Activated T-helper 1 cell treated with anti-CD3 and anti-CD28 coated beads, Interleukin-12 subunit alpha, Interleukin-12 subunit beta, Interleukin-2, Interleukin-4 antibody, amounts not matched to agents 30 ng/mL and 10 ng/mL and 1 ng/mL, durations not matched to agents 14 hours and 24 hours and 36 hours (primary cell): Measurements from ENCODE around the gene SEC14L5. TPM values are rescaled to one million over a fixed set of nuclear protein-coding genes. Genes with fewer than 3 reads are reported as not detected.
A peak's percentile ranks its signal among the peaks of the same experiment; 100 is the strongest.

Experiments used
- DNase-seq: peaks from one replicate; pipeline ENCODE4 v3.0.0; 2021; ENCODE audit warnings: low spot score
- H3K27ac Mint-ChIP-seq: one replicate; pipeline ENCODE4 v1.8.0; 2021; ENCODE audit warnings: mild to moderate bottlenecking, mixed read lengths
- H3K27me3 Mint-ChIP-seq: one replicate; pipeline ENCODE4 v1.8.0; 2022; ENCODE audit warnings: mild to moderate bottlenecking, moderate library complexity, mixed read lengths; ENCODE audit not compliant: insufficient read depth
- H3K36me3 Mint-ChIP-seq: one replicate; pipeline ENCODE4 v1.8.0; 2021; ENCODE audit warnings: low read depth, mixed read lengths
- H3K4me1 Mint-ChIP-seq: one replicate; pipeline ENCODE4 v1.8.0; 2021; ENCODE audit warnings: low read depth, mixed read lengths
- H3K4me3 Mint-ChIP-seq: one replicate; pipeline ENCODE4 v1.8.0; 2021; ENCODE audit warnings: mild to moderate bottlenecking, moderate library complexity, mixed read lengths
- H3K9me3 Mint-ChIP-seq: one replicate; pipeline ENCODE4 v1.8.0; 2021; ENCODE audit warnings: mixed read lengths
- intact Hi-C: fragments of 100-400 bp; cut with micrococcal nuclease; formaldehyde crosslinking; loops from one replicate; pipeline ENCODE4 v1.15.1; 2024
- total RNA-seq: library from RNA; stranded (reverse); gene quantifications from 2 replicates; pipeline ENCODE4 v1.2.3, GENCODE V29; 2022

SEC14L5 gene
- total RNA-seq, 1 donor from 2014 or later, result not detected

DNA sequence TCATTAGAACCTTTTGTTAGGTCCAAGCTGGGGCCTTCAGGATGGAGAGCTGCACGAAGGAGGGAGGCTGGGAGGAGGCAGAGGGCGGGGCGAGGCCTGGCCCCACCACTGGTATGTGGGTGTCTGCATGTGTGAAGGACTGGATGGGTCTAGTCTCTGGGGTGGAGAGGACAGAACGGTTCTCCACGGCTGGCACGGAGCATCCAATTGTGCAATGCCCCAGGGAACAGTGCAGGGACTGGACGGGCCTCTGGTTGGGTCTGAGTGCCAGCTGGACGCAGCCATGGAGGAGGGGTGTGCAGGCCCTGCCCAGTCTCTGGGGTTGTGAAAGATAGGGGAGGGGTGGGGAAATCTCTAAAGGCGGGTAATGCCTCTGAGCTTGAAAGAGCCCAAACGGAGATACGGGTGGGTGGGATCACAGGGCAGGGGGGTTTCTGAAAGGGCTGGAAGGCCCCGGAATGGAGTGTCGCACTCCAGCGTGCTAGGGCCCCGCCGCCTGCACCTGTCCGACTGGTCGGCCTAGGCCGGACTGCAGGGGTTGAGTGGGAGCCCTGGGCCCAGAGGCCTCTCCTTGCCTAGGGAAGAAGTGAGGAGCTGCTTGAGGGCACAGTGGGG lies 22.8 kb upstream of the SEC14L5 start:
- intact Hi-C loops, result no loop called here
- DNase-seq, result no peak
- H3K27ac Mint-ChIP-seq, result no peak overlapping the region
- H3K9me3 Mint-ChIP-seq, result no peaks in the 10 kb centered on the region
- peaks cover 1% of the 10 kb centered on the region for H3K36me3 Mint-ChIP-seq
- peak overlapping the region; percentile 22 for H3K4me3 Mint-ChIP-seq
- H3K4me1 Mint-ChIP-seq, result no peaks in the 10 kb centered on the region
- peaks cover 28% of the 10 kb centered on the region for H3K27me3 Mint-ChIP-seq

DNA sequence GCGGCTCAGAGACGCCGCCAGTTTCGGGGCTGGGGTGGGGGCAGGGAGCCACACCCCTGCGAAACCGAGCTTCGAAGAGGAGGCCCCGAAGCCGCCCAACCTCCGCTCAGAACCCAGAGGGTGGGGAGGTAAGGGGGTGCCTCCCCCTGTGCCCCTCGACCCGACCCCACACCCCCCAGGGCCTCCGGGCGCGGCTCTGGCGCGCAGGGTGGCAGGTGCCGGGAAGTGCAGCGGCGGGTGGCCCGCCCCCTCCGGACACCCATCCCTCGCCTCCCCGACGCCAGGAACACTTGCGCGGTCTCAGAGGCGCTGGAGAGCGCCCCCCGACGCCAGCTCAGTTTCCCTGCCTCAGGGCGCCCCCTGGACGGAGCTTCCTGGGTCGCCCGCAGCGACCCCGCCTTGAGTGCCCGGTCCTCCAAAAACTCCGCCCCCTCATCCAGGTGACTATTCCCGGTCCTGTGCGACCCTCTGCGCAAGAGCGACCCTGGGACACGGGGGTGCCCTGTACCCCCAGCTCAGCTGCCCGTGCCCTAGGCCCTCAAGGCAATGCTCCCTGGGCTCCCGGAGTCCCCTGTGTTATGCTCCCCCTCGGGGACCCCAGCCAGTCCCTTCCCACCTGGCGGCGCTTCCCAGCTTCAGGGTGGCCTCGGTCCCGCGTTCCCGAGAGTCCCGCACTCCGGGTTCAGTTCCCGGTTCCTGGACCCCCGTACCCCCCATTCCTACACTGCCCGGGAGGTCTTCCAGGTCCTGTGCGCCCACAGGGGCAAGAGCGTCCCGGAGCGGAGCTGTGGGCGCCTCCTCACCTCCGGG lies 21.7 kb upstream of the SEC14L5 start:
- Mint-ChIP-seq H3K4me3 (peak overlapping the region; percentile 47), H3K27ac (no peak overlapping the region), H3K4me1 (no peaks in the 10 kb centered on the region), H3K27me3 (peaks cover 28% of the 10 kb centered on the region), H3K36me3 (peaks cover 1% of the 10 kb centered on the region), H3K9me3 (no peaks in the 10 kb centered on the region)
- intact Hi-C loops, result no loop called here
- DNase-seq, result no peak

DNA sequence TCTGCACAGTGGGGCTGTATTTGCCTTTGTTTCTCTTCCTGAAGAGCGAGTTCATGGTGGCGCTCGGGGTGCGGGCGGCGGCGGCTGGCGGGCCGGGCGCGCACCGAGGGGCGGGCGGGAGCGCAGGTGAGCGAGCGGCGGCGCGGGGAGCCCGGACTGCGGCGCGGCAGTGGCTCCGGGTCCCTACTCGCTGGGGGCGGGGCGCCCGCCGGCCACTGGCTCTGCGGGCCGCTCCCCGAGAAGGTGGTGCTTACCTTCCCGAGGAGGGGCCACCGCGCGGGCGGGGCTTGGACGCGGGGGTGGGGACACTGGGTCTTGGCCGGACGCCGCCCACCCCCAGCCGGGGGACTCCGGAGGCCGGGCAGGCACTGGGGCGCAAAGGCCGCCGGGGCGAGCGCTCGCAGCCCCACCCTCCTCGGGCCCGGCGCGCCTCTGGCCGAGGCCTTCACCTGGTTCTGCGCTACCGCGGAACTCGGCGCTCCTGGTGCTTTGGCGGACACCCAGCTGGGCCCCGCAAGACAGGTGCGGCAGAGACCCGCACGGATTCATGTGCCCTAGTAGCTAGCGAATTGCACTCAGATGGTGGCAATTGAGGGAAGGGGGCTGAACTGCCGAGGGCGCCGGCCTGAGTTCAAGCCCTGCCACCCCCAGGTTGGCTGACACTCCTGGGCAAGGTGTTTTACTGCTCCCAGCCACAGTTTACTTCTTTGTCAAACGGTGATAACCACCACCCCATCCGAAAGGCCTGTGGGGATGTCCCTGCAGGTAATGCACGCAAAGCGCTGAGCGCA lies 20.9 kb upstream of the SEC14L5 start, which contains the start of gene PPL:
PPL (minus strand) TSS at position 158 of the 791 bp plus-strand sequence; CDS start at position 55, 103 bp downstream.
- peak within 1 kb of the TSS; percentile 68 for H3K4me3 Mint-ChIP-seq
- no peak within 1 kb of the TSS for H3K27ac Mint-ChIP-seq
- peaks cover 28% of the 10 kb centered on the region for H3K27me3 Mint-ChIP-seq
- peaks cover 1% of the 10 kb centered on the region for H3K36me3 Mint-ChIP-seq
- no peaks in the 10 kb centered on the region for H3K9me3 Mint-ChIP-seq
- H3K4me1 Mint-ChIP-seq, result no peaks in the 10 kb centered on the region
- DNase-seq, result peak; percentile 7
- intact Hi-C loops, result no loop called here

DNA sequence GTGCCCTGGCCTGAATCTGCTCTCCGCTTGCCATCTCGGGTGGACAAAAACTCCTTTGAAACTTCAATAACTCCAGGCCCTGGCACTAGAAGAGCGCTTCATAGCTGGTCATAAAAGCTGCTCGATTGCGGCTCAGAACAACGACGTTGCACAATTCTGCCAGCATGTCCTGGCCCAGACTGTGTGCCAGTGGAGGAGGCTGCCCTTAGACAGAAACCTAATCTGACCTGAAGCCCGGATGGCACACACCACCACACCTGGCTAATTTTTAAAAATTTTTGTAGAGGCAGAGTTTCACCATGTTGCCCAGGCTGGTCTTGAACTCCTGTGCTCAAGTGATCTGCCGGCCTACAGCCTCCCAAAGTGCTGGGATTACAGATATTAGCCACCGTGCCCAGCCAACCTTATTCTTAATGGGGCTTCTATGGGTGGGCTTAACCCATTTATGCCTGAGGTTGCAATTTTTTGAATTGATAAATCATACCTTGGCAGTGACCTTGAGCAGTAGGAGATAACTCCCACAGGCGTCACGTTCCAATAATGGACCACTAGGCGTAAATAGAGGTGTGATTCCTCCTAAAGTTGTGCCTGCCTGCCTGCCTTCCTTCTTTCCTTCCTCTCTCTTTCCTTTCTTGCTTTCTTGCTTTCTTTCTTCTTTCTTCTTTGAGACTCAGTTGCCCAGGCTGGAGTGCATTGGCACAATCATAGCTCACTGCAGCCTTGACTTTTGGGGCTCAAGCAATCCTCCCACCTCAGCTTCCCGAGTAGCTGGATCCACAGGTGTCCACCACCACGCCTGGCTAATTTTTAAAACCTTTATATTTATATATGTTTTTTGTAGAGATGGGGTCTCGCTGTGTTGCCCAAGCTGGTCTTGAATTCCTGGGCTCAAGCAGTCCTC lies 20.1 kb upstream of the SEC14L5 start:
- DNase-seq, result no peak
- peak overlapping the region; percentile 68 for H3K4me3 Mint-ChIP-seq
- H3K36me3 Mint-ChIP-seq, result peaks cover 1% of the 10 kb centered on the region
- no peaks in the 10 kb centered on the region for H3K9me3 Mint-ChIP-seq
- intact Hi-C loops, result no loop called here
- H3K4me1 Mint-ChIP-seq, result no peaks in the 10 kb centered on the region
- H3K27me3 Mint-ChIP-seq, result peaks cover 28% of the 10 kb centered on the region
- no peak overlapping the region for H3K27ac Mint-ChIP-seq

DNA sequence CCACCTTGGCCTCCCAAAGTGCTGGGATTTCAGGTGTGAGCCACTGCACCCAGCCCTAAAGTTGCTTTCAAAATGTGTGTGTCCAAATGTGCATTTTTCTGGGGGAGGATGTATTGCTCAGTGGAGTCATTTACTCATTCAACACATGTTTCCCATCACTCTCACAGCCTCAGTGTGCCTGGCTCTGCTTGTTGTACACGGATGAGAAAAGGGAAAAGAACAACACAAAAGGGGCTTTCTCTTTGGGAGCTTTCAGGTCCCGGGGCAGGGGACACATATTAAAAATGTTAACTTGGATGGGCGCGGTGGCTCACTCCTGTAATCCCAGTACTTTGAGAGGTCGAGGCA lies 19.5 kb upstream of the SEC14L5 start:
- Mint-ChIP-seq H3K27me3 (peaks cover 28% of the 10 kb centered on the region), H3K36me3 (peaks cover 1% of the 10 kb centered on the region), H3K4me1 (no peaks in the 10 kb centered on the region), H3K9me3 (no peaks in the 10 kb centered on the region), H3K27ac (no peak overlapping the region), H3K4me3 (no peak overlapping the region)
- DNase-seq, result no peak
- intact Hi-C loops, result no loop called here

DNA sequence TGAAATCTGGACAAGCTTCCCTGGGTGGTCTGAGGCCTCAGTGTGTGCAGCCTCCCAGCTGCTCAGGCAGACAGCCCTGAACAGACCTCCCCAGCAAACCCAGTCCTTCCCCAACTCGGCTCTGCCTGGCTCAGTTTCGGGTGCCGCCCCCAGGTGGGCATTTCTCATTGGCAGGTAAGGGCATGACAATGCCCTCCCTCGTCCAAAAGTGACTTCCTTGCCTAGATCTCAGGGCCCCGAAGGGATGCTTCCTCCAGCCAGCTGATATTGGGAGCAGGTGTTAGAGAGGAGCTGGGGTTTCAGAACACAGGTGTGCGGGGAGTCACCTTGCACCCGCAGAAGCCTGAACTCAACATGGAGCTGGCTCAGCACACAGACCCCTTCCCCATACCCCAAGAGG lies 17.4 kb upstream of the SEC14L5 start:
- no peaks in the 10 kb centered on the region for H3K4me1 Mint-ChIP-seq
- intact Hi-C loops, result no loop called here
- H3K36me3 Mint-ChIP-seq, result peaks cover 1% of the 10 kb centered on the region

DNA sequence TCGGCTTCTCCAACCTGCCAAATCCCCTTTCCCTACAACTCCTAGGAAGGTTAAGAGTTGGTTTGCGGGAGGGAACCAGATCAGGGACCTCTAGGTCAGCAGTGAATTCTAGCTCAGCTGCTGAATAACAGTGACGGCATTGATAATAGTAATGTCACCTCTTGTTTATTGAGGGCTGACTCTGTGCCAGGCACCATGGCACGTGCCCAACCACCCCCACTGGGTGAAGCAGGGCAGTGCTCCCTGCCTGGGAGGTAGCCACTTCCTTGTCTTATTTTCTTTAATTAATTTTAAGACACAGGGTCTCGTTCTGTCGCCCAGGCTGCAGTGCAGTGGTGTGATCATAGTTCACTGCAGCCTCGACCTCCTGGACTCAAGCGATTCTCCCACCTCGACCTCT lies 15.6 kb upstream of the SEC14L5 start:
- intact Hi-C loops, result no loop called here
- Mint-ChIP-seq H3K9me3 (no peaks in the 10 kb centered on the region), H3K27ac (no peak overlapping the region)

More for the DNA sequence above, 17.4 kb upstream of the SEC14L5 start:
- no peaks in the 10 kb centered on the region for H3K9me3 Mint-ChIP-seq
- no peak for DNase-seq
- peaks cover 16% of the 10 kb centered on the region for H3K27me3 Mint-ChIP-seq
- H3K4me3 Mint-ChIP-seq, result no peak overlapping the region
- H3K27ac Mint-ChIP-seq, result no peak overlapping the region

DNA sequence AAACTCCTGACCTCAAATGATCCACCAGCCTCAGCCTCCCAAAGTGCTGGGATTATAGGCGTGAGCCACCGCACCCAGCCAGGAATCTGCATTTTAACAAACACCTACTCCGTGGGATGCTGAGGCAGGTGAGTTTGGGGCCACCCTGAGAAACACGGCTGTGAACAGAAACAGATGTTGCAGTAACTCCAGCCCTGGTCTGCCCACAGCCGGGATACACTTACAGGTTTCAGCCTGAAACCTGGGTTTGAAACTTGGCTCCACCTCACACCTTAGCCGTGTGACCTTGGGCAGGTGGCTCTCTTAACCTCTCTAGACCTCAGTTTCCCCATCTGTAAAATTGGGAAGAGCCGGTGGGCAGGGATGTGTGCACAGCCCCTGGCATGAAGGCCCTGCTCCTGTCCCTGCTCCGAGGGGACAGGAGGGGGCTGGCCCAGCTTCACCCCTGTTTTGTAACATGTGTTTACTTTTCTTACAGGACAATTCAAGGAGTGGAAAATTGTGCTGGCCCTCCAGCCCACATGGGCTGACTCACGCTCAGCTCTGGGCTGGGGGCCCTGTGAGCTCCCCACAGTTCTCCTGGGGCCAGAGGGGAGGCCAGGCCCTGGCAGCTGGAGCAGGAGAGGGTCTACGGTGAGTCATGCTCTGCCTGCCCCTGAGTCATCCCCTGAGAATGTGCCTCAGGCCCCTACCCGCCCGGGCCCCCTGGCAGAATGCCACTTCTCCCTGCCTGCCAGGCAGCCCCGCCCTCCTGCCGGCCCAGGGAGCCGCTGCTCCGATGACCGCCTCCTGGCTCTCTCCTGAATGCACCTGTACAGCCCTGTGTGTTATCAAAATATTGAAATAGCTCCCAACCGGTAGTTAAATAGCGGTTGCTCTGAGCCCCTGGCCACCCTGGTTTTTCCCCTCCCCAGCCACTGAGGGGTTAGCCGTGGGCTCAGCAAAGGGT lies 13.5 kb upstream of the SEC14L5 start:
- no peak for DNase-seq
- H3K4me1 Mint-ChIP-seq, result no peaks in the 10 kb centered on the region
- no peaks in the 10 kb centered on the region for H3K9me3 Mint-ChIP-seq
- H3K4me3 Mint-ChIP-seq, result no peak overlapping the region
- H3K27ac Mint-ChIP-seq, result no peak overlapping the region
- no peaks in the 10 kb centered on the region for H3K27me3 Mint-ChIP-seq
- intact Hi-C loops, result no loop called here
- no peaks in the 10 kb centered on the region for H3K36me3 Mint-ChIP-seq

More for the DNA sequence above, 15.6 kb upstream of the SEC14L5 start:
- H3K4me1 Mint-ChIP-seq, result no peaks in the 10 kb centered on the region
- H3K36me3 Mint-ChIP-seq, result peaks cover 1% of the 10 kb centered on the region
- H3K4me3 Mint-ChIP-seq, result no peak overlapping the region
- DNase-seq, result no peak
- H3K27me3 Mint-ChIP-seq, result peaks cover 6% of the 10 kb centered on the region

- Mint-ChIP-seq H3K4me3 (no peak overlapping the region), H3K36me3 (no peaks in the 10 kb centered on the region), H3K9me3 (no peaks in the 10 kb centered on the region), H3K4me1 (no peaks in the 10 kb centered on the region), H3K27me3 (no peaks in the 10 kb centered on the region), H3K27ac (no peak overlapping the region)
- intact Hi-C loops, result no loop called here
- no peak for DNase-seq
Measured at GRCh38 chr16:4945560-4946502, 12.3 kb upstream of the SEC14L5 start.

DNA sequence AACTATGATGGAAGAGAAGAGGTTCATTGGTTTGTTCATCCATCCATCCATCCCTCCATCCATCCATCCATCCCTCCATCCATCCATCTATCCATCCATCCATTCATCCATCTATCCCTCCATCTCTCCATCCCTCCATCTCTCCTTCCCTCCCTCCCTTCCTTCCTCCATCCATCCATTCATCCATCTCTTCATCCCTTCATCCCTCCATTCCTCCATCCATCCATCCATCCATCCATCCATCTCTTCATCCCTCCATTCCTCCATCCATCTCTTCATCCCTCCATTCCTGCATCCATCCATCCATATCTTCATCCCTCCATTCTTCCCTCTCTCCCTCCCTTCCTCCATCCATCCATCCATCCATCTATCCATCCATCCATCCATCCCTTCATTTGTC lies 11.2 kb upstream of the SEC14L5 start:
- Mint-ChIP-seq H3K36me3 (no peaks in the 10 kb centered on the region), H3K27ac (no peak overlapping the region), H3K4me3 (no peak overlapping the region), H3K27me3 (no peaks in the 10 kb centered on the region), H3K9me3 (no peaks in the 10 kb centered on the region), H3K4me1 (no peaks in the 10 kb centered on the region)
- DNase-seq, result no peak
- intact Hi-C loops, result no loop called here
